GM12874 (cell line): ENCODE measurements around the gene GUCA2B.

Source experiments
- CTCF ChIP-seq: IDR thresholded peaks from 2 replicates; pipeline ENCODE4 v1.5.1; 2011; ENCODE audit warnings: low read depth, mild to moderate bottlenecking, control low read depth, low read length, moderate library complexity; ENCODE audit not compliant: insufficient read depth

Gene GUCA2B

DNA sequence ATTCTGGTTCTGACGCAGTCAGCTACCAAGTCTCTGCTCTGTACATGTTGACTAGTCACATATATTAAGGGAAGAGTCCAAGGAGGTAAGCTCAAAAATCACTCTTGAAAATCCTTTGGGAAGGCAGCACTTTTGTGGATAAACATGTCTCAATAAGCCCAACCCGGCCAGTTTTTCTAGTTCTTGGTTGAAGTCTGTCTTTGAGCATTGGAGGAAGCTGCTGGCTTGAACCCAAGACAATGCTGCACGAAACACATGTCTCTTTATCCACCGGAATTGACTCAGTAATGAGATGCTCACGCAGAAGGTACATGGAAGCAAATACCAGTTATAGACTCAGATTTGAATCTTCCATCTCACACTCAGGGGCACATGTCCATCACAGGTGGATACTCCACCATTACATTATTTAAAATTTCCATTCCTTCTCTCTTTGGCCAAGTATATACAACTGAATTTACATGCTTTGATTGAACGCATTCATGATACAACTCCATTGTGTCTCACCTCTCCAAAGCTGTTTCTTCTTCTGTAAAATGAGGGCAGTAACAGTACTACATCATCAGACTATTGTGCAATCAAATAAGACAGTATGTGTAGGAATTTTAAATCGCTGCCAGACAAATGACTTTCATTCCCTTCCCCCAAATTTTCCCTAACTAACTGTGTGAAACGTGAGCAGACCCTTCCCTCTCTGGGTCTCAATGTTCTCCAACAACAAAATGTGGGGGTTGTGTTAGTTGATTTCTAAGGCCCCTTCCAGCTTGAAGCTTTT, 20.9 kb downstream of the GUCA2B start:
- no peak for TF ChIP-seq CTCF

GRCh38 chr1:42175314-42176054, 22.3 kb downstream of the GUCA2B start:
- TF ChIP-seq CTCF, result no peak

DNA sequence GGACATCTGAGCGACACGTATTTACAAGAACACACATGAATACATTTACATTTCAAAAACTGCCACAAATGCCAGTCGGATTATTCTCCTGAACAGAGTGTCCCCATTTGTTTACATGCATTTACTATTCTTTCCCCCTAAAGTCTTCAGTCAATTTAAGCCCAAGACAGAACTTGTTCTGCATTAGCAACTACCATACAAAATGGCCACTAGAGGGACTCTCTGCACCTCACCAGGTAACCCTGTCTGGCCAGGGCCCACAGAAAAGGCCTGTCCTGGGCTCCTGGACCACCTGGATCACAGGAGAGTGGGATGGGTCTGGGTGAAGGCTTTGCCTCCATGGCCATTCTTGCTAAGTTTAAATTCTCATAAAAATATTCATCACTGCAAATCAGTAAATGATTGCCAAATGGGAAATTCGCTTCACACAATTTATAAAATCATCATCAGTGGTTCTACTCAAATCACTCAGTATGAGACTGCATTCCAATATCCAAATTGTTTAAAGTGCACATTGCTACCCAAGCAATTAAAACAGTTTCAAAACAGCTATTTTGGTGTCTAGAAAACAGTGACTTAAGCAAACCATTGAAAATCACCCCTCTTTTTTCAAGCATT, 23.8 kb downstream of the GUCA2B start:
- TF ChIP-seq CTCF, result peak; percentile 73

DNA sequence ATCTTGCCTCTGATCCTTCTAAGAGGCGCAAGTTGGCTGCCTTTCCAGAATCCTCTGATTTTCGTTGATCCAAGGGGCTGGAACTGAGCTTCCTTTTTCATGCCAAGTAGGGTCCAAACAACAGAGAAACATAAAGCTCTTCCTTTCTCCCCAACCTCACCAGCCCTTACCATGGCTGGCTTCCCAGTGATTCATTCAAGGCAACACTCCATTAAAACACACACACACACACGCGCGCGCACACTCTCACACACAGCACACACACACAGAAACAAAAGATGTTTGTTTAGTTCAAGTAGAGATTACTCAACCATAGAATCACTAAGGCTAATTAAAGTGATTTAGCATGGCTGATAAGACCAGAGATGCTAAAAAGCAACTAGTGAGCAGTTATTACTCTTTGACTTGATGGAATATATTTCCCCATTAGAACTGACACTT, 24.4 kb downstream of the GUCA2B start:
- no peak for TF ChIP-seq CTCF

DNA sequence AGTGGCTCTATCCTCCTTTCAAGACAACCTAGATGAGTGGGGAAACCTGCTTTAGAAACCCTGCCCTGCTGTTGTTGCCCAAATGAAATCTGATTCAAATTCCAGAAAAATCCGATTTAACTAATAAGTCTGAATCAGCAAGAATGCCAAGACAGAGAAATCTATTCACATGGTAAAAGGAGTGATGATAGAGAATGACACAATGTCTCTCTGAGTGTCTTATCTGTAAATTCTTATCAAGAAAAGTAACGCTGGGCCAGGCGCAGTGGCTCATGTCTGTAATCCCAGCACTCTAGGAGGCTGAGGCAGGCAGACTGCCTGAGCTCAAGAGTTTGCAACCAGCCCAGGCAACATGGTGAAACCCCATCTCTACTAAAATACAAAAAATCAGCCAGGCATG, 25.0 kb downstream of the GUCA2B start:
- no peak for TF ChIP-seq CTCF

GRCh38 chr1:42179275-42179674, 26.1 kb downstream of the GUCA2B start:
- no peak for TF ChIP-seq CTCF

DNA sequence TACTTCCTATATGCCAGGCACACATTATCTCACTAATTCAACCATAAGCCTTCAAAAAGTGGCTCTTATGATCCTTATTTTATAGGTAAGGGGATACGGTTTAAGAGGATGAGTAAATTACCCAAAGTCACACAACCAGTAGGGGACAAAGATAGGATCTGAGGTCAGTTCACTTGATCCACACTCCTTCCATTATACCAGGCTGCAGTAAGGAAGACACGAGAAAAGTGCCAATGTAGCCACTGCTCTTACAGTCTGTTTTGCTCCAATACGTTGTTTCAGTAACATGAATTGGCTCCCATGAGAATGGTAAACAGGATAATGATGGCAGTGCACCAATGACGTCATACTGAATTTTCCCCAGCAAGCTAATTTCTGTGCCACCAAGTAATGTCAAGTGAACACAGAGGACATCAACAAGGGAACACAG, 26.7 kb downstream of the GUCA2B start:
- TF ChIP-seq CTCF, result no peak
